ENCODE results near the gene RHOU.

Gene RHOU

DNA sequence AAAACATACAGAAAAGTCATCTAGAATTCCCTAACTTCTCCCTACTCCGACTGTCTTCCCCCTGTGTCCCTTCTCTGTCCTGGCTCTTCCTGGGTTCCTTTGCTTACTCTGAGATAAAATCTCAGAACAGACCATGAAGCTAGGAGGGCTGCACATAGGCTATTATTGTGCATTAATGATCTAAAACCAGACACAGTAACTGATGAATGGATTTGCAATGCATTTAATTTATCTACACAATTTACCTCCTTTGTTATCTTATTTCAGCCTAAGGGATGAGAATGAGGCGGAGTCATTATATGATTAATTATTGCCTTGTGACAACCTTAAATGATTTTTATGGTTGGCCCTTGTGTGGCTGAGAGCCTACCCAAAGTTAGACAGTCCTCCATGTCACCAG is 14.5 kb downstream of the RHOU start:
- TF ChIP-seq, protein P1, sequence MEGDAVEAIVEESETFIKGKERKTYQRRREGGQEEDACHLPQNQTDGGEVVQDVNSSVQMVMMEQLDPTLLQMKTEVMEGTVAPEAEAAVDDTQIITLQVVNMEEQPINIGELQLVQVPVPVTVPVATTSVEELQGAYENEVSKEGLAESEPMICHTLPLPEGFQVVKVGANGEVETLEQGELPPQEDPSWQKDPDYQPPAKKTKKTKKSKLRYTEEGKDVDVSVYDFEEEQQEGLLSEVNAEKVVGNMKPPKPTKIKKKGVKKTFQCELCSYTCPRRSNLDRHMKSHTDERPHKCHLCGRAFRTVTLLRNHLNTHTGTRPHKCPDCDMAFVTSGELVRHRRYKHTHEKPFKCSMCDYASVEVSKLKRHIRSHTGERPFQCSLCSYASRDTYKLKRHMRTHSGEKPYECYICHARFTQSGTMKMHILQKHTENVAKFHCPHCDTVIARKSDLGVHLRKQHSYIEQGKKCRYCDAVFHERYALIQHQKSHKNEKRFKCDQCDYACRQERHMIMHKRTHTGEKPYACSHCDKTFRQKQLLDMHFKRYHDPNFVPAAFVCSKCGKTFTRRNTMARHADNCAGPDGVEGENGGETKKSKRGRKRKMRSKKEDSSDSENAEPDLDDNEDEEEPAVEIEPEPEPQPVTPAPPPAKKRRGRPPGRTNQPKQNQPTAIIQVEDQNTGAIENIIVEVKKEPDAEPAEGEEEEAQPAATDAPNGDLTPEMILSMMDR (IDR thresholded peaks at IDR 0.05; ENCODE audit: low read depth, low read length, missing control alignments): no peak
- no peak overlapping the region for H3K4me3 ChIP-seq (replicated peaks; ENCODE audit: low read depth, low read length)
- no peak for DNase-seq (ENCODE audit: extremely low read depth, low read depth)

- no peak overlapping the region for H3K4me3 ChIP-seq (replicated peaks; ENCODE audit: low read depth, low read length)
- no peak for DNase-seq (ENCODE audit: extremely low read depth, low read depth)
- TF ChIP-seq, protein P1 (IDR thresholded peaks at IDR 0.05; ENCODE audit: low read depth, low read length, missing control alignments): no peak
These were observed 15.6 kb downstream of the RHOU start for GRCh38 chr1:228750915-228751314.

DNA sequence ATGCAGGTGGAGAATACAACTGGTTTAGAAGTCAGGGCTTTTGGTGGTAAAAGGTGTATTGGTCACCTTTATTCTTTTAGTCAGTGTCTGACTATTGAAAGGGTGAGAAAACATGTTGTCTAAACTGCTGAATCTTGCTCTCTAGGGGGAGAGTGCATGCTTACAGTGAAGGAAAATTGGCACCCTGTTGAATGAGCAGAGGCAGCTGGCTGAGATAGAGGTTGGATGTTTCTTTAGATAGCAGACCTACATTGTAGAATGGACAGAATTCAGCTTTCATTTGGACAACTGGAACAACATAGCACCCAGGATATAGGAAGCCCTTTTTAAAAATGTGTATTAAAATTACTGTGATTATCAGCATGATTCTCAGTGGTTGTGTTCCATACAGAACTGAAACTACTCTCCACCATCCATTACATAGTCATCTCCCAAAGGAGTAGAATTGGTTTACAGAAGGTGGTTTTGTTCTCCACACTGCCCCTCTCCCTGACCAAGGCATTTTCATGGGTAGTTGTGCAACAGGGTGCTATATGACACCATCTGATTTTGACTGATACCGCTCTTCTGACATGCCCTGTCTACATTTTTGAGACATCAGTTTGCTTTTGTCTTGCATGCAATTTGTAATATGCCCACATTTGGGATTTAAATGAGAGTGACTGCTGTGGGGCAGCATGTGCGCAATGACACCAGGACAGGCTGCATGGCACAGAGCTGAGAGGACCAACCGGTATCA is 16.2 kb downstream of the RHOU start:
- TF ChIP-seq, protein P1 (IDR thresholded peaks at IDR 0.05; ENCODE audit: low read depth, low read length, missing control alignments): no peak
- H3K4me3 ChIP-seq (replicated peaks; ENCODE audit: low read depth, low read length): no peak overlapping the region
- no peak for DNase-seq (ENCODE audit: extremely low read depth, low read depth)

GRCh38 chr1:228752258-228752657 is 17.0 kb downstream of the RHOU start:
- no peak overlapping the region for H3K4me3 ChIP-seq (replicated peaks; ENCODE audit: low read depth, low read length)
- TF ChIP-seq, protein P1 (IDR thresholded peaks at IDR 0.05; ENCODE audit: low read depth, low read length, missing control alignments): no peak
- DNase-seq (ENCODE audit: extremely low read depth, low read depth): no peak

GRCh38 chr1:228752675-228753265 is 17.5 kb downstream of the RHOU start:
- no peak overlapping the region for H3K4me3 ChIP-seq (replicated peaks; ENCODE audit: low read depth, low read length)
- TF ChIP-seq, protein P1 (IDR thresholded peaks at IDR 0.05; ENCODE audit: low read depth, low read length, missing control alignments): no peak

DNA sequence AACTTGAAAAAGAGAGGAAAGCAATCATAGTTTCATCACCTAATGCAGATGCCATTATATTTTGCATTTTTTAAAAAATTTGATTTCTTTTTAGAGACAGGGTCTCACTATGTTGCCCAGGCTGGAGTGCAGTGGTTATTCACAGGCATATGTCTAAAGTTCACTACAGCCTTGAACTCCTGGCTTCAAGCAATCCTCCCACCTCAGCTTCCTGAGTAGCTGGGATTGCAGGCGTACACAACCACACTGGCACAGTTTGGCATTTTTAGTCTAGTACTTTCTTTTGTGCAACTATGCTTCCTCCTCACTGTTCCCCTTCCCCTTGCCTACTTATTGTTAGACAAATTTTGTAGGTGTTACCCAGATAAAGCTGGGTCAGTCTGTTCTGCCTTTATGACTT is 18.0 kb downstream of the RHOU start:
- TF ChIP-seq, protein P1 (IDR thresholded peaks at IDR 0.05; ENCODE audit: low read depth, low read length, missing control alignments): no peak
- DNase-seq (ENCODE audit: extremely low read depth, low read depth): no peak
- H3K4me3 ChIP-seq (replicated peaks; ENCODE audit: low read depth, low read length): no peak overlapping the region

More at GRCh38 chr1:228752675-228753265, 17.5 kb downstream of the RHOU start:
- no peak for DNase-seq (ENCODE audit: extremely low read depth, low read depth)
